ENCODE results near the gene C4orf51. TPM values are rescaled to one million over a fixed set of nuclear protein-coding genes. Genes with fewer than 3 reads are reported as not detected.
A peak's percentile ranks its signal among the peaks of the same experiment; 100 is the strongest.
"Not testable (repeated sequence)": the region's sequence is repeated elsewhere in the genome, so short reads cannot be mapped to it uniquely, and the experiment has no call there.

C4orf51 gene
- total RNA-seq, result not detected
- not detected for polyA plus RNA-seq (ENCODE audit: insufficient read length in 2 of 2)
- long read RNA-seq, donor 1, partial matches to known transcripts, result 8 of 8 reads
- long read RNA-seq, donor 1, other reads (novel, unspliced or antisense), result 0 of 8 reads
- long read RNA-seq, donor 2, partial matches to known transcripts, result 21 of 21 reads
- long read RNA-seq, donor 2, other reads (novel, unspliced or antisense), result 0 of 21 reads
- long read RNA-seq, donor 3, partial matches to known transcripts, result 6 of 6 reads
- long read RNA-seq, donor 3, other reads (novel, unspliced or antisense), result 0 of 6 reads
- long read RNA-seq, donor 4, result 0 reads

- H3K36me3 ChIP-seq (ENCODE audit: control insufficient read depth, insufficient read depth, low read length), result no peaks in the 10 kb centered on the region
- H3K4me3 ChIP-seq (ENCODE audit: low read depth, low read length), result no peak within 1 kb of the TSS
- DNase-seq (ENCODE audit: low read depth in 4 of 6, low spot score in 6 of 6), result peak in 1 of 6 donors; percentile 4
- H3K4me1 ChIP-seq (ENCODE audit: control insufficient read depth, insufficient read depth, low read length), result no peaks in the 10 kb centered on the region
- H3K27me3 ChIP-seq (ENCODE audit: control insufficient read depth, insufficient read depth, low read length), result no peaks in the 10 kb centered on the region
- WGBS (ENCODE audit: insufficient coverage), result 33% methylated on average over 5 of the region's 6 CpGs
- H3K9me3 ChIP-seq (ENCODE audit: control insufficient read depth, insufficient read depth, low read length), result peaks cover 4% of the 10 kb centered on the region
- no peak within 1 kb of the TSS for H3K27ac ChIP-seq (ENCODE audit: low read depth, low read length)
These were observed at the start of gene C4orf51 for GRCh38 chr4:145679991-145680455. TSS of gene C4orf51 (plus strand) at chr4:145680146. CDS start at chr4:145680204, 58 bp downstream.

GRCh38 chr4:145635117-145635516 is 44.8 kb upstream of the C4orf51 start:
- no peak for DNase-seq (ENCODE audit: low read depth in 4 of 6, low spot score in 6 of 6)
- no peaks in the 10 kb centered on the region for H3K36me3 ChIP-seq (ENCODE audit: control insufficient read depth, insufficient read depth, low read length)

GRCh38 chr4:145635630-145636029 is 44.3 kb upstream of the C4orf51 start:
- Histone ChIP-seq H3K4me3 (ENCODE audit: low read depth, low read length) (no peak overlapping the region), H3K27ac (ENCODE audit: low read depth, low read length) (no peak overlapping the region), H3K9me3 (ENCODE audit: control insufficient read depth, insufficient read depth, low read length) (peaks cover 3% of the 10 kb centered on the region), H3K27me3 (ENCODE audit: control insufficient read depth, insufficient read depth, low read length) (no peaks in the 10 kb centered on the region), H3K4me1 (ENCODE audit: control insufficient read depth, insufficient read depth, low read length) (no peaks in the 10 kb centered on the region), H3K36me3 (ENCODE audit: control insufficient read depth, insufficient read depth, low read length) (no peaks in the 10 kb centered on the region)
- peak in 1 of 6 donors; percentile 20 for DNase-seq (ENCODE audit: low read depth in 4 of 6, low spot score in 6 of 6)

More at GRCh38 chr4:145635117-145635516, 44.8 kb upstream of the C4orf51 start:
- Histone ChIP-seq H3K27me3 (ENCODE audit: control insufficient read depth, insufficient read depth, low read length) (no peaks in the 10 kb centered on the region), H3K4me3 (ENCODE audit: low read depth, low read length) (no peak overlapping the region), H3K27ac (ENCODE audit: low read depth, low read length) (no peak overlapping the region), H3K9me3 (ENCODE audit: control insufficient read depth, insufficient read depth, low read length) (peaks cover 3% of the 10 kb centered on the region), H3K4me1 (ENCODE audit: control insufficient read depth, insufficient read depth, low read length) (no peaks in the 10 kb centered on the region)
- no CpG with 5 or more reads among the region's 1 CpG for WGBS (ENCODE audit: insufficient coverage)

DNA sequence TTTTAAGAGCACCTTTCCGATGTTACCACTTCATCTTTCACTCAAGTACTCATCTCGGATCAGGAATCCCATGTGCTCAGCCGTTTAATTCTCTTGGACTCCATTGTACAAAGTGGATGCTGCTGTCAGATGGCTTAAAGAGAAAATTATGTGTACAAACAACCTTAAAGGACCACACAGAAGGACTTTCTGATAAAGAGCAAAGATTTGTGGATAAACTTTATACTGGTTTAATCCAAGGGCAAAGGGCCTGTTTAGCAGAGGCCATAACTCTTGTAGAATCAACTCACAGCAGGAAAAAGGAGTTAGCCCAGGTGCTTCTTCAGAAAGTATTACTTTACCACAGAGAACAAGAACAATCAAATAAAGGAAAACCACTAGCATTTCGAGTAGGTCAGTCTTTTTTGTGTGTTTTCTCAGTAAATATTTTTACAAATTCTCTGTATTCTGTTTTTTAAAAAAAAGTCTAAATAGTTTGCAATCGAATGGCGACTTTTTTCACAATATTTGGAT is 40.7 kb upstream of the C4orf51 start:
- Histone ChIP-seq H3K9me3 (ENCODE audit: control insufficient read depth, insufficient read depth, low read length) (no peaks in the 10 kb centered on the region), H3K36me3 (ENCODE audit: control insufficient read depth, insufficient read depth, low read length) (no peaks in the 10 kb centered on the region), H3K27me3 (ENCODE audit: control insufficient read depth, insufficient read depth, low read length) (no peaks in the 10 kb centered on the region), H3K4me3 (ENCODE audit: low read depth, low read length) (no peak overlapping the region), H3K4me1 (ENCODE audit: control insufficient read depth, insufficient read depth, low read length) (no peaks in the 10 kb centered on the region), H3K27ac (ENCODE audit: low read depth, low read length) (no peak overlapping the region)
- no peak for DNase-seq (ENCODE audit: low read depth in 4 of 6, low spot score in 6 of 6)
- WGBS (ENCODE audit: insufficient coverage), result 88% methylated on average over 1 of the region's 6 CpGs

GRCh38 chr4:145640236-145640635 is 39.7 kb upstream of the C4orf51 start:
- not testable (repeated sequence) for DNase-seq (ENCODE audit: low read depth in 4 of 6, low spot score in 6 of 6); H3K4me1 ChIP-seq (ENCODE audit: control insufficient read depth, insufficient read depth, low read length); H3K27ac ChIP-seq (ENCODE audit: low read depth, low read length); H3K36me3 ChIP-seq (ENCODE audit: control insufficient read depth, insufficient read depth, low read length); H3K27me3 ChIP-seq (ENCODE audit: control insufficient read depth, insufficient read depth, low read length); H3K4me3 ChIP-seq (ENCODE audit: low read depth, low read length); H3K9me3 ChIP-seq (ENCODE audit: control insufficient read depth, insufficient read depth, low read length)
- WGBS (ENCODE audit: insufficient coverage), result 100% methylated on average over 1 of the region's 2 CpGs

DNA sequence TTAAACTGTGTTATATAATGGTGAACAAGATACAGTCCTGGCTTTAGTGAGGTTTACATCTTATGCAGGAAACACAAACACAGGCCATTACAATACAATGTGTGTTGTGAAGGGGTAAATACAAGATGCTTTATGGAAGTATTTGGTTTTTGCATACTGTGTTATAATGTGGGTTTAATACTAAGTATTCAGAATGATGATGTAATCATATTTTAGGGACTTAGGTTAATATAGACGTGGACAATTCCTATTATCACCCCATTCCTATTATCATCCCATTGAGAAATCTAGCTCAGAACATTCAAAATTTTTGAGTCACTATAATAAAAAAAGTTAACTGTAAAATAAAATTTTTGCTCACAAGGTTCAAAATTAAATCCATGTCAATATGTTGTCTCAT is 36.7 kb upstream of the C4orf51 start:
- no peak for DNase-seq (ENCODE audit: low read depth in 4 of 6, low spot score in 6 of 6)
- no CpG with 5 or more reads among the region's 1 CpG for WGBS (ENCODE audit: insufficient coverage)
- Histone ChIP-seq H3K4me3 (ENCODE audit: low read depth, low read length) (no peak overlapping the region), H3K27ac (ENCODE audit: low read depth, low read length) (no peak overlapping the region), H3K4me1 (ENCODE audit: control insufficient read depth, insufficient read depth, low read length) (no peaks in the 10 kb centered on the region), H3K9me3 (ENCODE audit: control insufficient read depth, insufficient read depth, low read length) (no peaks in the 10 kb centered on the region), H3K36me3 (ENCODE audit: control insufficient read depth, insufficient read depth, low read length) (no peaks in the 10 kb centered on the region), H3K27me3 (ENCODE audit: control insufficient read depth, insufficient read depth, low read length) (no peaks in the 10 kb centered on the region)

DNA sequence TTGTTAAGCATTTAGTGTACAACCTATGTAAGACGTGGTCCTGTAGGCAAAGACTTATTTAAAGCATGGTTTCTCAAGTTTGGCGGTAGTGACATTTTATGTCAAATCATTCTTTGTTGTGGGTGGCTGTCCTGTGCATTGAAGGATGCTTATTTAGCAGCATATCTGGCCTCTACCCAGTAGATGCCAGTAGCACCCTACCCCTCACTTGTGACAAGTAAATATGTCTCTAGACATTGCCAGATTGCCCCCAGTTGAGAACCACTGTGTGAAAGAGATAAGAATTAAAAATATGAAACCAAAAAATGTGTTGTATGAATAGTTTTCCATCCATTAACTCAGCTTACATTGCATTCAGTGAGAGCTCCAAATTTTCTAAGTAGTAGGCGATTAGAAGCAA is 35.2 kb upstream of the C4orf51 start:
- Histone ChIP-seq H3K36me3 (ENCODE audit: control insufficient read depth, insufficient read depth, low read length) (peaks cover 2% of the 10 kb centered on the region), H3K27ac (ENCODE audit: low read depth, low read length) (no peak overlapping the region), H3K4me1 (ENCODE audit: control insufficient read depth, insufficient read depth, low read length) (no peaks in the 10 kb centered on the region), H3K27me3 (ENCODE audit: control insufficient read depth, insufficient read depth, low read length) (no peaks in the 10 kb centered on the region), H3K4me3 (ENCODE audit: low read depth, low read length) (no peak overlapping the region), H3K9me3 (ENCODE audit: control insufficient read depth, insufficient read depth, low read length) (no peaks in the 10 kb centered on the region)
- WGBS (ENCODE audit: insufficient coverage), result 100% methylated on average over 1 of the region's 3 CpGs
- peak in 1 of 6 donors; percentile 5 for DNase-seq (ENCODE audit: low read depth in 4 of 6, low spot score in 6 of 6)

GRCh38 chr4:145656156-145656555 is 23.8 kb upstream of the C4orf51 start:
- no peak for DNase-seq (ENCODE audit: low read depth in 4 of 6, low spot score in 6 of 6)
- Histone ChIP-seq H3K9me3 (ENCODE audit: control insufficient read depth, insufficient read depth, low read length) (no peaks in the 10 kb centered on the region), H3K27ac (ENCODE audit: low read depth, low read length) (no peak overlapping the region), H3K27me3 (ENCODE audit: control insufficient read depth, insufficient read depth, low read length) (no peaks in the 10 kb centered on the region), H3K4me1 (ENCODE audit: control insufficient read depth, insufficient read depth, low read length) (no peaks in the 10 kb centered on the region), H3K36me3 (ENCODE audit: control insufficient read depth, insufficient read depth, low read length) (peaks cover 5% of the 10 kb centered on the region), H3K4me3 (ENCODE audit: low read depth, low read length) (no peak overlapping the region)
- no CpG with 5 or more reads among the region's 1 CpG for WGBS (ENCODE audit: insufficient coverage)

- DNase-seq (ENCODE audit: low read depth in 4 of 6, low spot score in 6 of 6), result no peak
- H3K36me3 ChIP-seq (ENCODE audit: control insufficient read depth, insufficient read depth, low read length), result no peaks in the 10 kb centered on the region
- no peaks in the 10 kb centered on the region for H3K4me1 ChIP-seq (ENCODE audit: control insufficient read depth, insufficient read depth, low read length)
- H3K4me3 ChIP-seq (ENCODE audit: low read depth, low read length), result no peak overlapping the region
- H3K27ac ChIP-seq (ENCODE audit: low read depth, low read length), result no peak overlapping the region
- H3K9me3 ChIP-seq (ENCODE audit: control insufficient read depth, insufficient read depth, low read length), result no peaks in the 10 kb centered on the region
- no peaks in the 10 kb centered on the region for H3K27me3 ChIP-seq (ENCODE audit: control insufficient read depth, insufficient read depth, low read length)
- WGBS (ENCODE audit: insufficient coverage), result 92% methylated on average over 3 of the region's 3 CpGs
These were observed 19.9 kb upstream of the C4orf51 start for GRCh38 chr4:145660064-145660463.

DNA sequence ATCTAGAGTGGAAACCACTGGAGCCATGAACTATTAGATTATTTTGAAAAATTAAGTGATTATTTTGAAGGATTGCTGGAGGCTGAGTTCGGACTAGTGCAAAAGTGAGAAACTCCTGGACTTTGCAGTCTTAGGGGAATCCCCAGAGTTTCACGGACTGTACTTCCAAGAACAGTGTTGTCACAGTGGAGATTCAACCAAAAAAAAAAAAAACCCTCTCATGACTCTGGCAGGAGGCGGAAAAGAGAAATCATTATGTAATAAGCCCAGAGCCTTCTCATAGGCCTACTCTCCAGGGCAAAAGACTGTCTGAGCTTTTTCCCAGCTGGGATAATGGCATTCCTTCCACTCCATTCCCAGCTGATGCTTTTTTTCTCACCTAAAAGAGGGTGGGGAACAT is 16.8 kb upstream of the C4orf51 start:
- no peaks in the 10 kb centered on the region for H3K9me3 ChIP-seq (ENCODE audit: control insufficient read depth, insufficient read depth, low read length)
- no peaks in the 10 kb centered on the region for H3K36me3 ChIP-seq (ENCODE audit: control insufficient read depth, insufficient read depth, low read length)
- no peak overlapping the region for H3K4me3 ChIP-seq (ENCODE audit: low read depth, low read length)
- no peaks in the 10 kb centered on the region for H3K27me3 ChIP-seq (ENCODE audit: control insufficient read depth, insufficient read depth, low read length)
- H3K27ac ChIP-seq (ENCODE audit: low read depth, low read length), result no peak overlapping the region
- WGBS (ENCODE audit: insufficient coverage), result no CpG with 5 or more reads among the region's 3 CpGs
- no peaks in the 10 kb centered on the region for H3K4me1 ChIP-seq (ENCODE audit: control insufficient read depth, insufficient read depth, low read length)
- no peak for DNase-seq (ENCODE audit: low read depth in 4 of 6, low spot score in 6 of 6)
